Lung microvascular endothelial cell (primary cell): ENCODE measurements around the gene ARFGAP1. TPM values are rescaled to one million over a fixed set of nuclear protein-coding genes. Genes with fewer than 3 reads are reported as not detected.
"Not testable (repeated sequence)": the region's sequence is repeated elsewhere in the genome, so short reads cannot be mapped to it uniquely, and the experiment has no call there.

ENCODE experiments used
- DNase-seq, 2 donors: peaks; one replicate each; pipeline versions ENCODE4 v3.0.0 to v3.0.0-alpha.2; 2010; ENCODE audit warnings: low read depth in 2 of 2
- total RNA-seq: library from RNA; depleted of rRNA; stranded (reverse); fragments of >200 nt; gene quantifications from 2 replicates; pipeline ENCODE4 v1.2.1, GENCODE V29; 2014

The ARFGAP1 gene
- total RNA-seq, 1 donor from 2014 or later = 43.1 TPM

GRCh38 chr20:63240004-63240403 is 32.6 kb upstream of the ARFGAP1 start:
- no peak for DNase-seq

GRCh38 chr20:63241272-63241671 is 31.3 kb upstream of the ARFGAP1 start:
- peak; percentile 27 to 28 for DNase-seq

DNA sequence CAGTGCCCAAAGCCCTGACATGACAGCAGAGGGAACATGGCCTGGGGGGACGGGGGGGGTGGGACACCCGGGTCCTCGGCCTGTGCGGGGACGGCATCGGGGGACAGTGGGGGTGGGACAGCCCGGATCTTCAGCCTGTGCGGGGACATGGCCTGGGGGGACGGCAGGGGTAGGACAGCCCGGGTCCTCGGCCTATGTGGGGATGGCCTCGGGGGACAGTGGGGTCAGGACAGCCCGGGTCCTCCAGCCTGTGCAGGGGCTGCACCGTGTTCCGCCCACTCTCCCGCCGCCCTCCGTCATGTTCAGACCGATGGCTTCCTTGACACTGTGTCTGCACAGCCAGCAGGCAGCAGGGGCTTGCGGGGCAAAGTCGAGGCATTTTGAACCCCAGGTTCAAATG is 29.9 kb upstream of the ARFGAP1 start:
- no peak for DNase-seq

DNA sequence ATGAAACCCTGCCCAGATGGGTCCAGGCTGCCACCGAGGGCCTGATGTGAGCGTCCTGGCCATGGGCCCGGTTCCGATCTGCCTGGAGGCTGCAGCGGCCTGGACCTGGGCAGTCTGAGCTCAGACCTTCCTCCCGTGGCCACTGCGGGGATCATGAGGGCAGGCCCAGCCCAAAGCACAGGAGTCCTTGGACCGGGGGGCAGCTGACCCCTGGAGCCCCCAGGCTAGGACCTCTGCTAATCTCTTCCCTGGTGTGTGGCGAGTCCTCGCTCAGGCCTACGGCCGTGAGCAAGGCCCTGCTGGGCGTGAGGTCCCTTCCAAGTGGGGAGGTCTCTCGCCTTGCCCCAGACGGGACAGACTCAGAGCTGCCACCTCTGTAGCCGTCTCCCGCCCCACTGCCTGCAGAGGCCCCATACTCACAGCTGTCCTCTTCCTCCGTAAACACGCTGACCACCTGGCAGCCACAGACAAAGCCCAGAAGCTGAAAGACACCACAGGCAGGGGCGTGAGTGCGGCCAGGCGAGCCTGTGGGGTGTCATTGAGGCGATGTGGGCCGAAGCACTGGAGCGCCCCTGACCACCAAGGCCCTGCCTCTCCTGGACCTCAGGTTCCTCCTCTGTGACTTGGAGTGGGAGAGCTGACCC is 28.9 kb upstream of the ARFGAP1 start:
- no peak for DNase-seq

DNA sequence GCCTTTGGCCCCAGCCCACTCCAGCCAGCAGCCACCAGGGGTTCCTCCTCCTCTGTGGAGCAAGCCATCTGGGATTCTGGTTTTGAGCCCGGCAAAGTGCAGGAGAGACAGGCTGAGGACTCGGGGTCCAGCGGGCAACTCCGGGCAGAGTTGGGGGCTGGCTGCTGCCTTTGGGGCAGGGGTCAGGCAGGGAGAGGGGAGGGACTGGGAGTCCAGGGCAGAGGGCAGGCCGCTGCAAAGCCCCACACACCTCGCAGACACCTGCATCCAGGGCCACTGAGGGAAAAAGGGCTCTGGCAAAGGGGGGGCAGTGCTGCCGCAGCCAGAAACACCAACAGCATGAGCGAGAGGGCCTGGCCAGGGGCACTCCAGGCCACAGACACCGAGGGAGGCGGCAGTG is 28.1 kb upstream of the ARFGAP1 start:
- DNase-seq = no peak

GRCh38 chr20:63246490-63247288 is 25.9 kb upstream of the ARFGAP1 start:
- peak in 1 of 2 donors; percentile 5 for DNase-seq

GRCh38 chr20:63247671-63248228 is 24.9 kb upstream of the ARFGAP1 start:
- no peak for DNase-seq

GRCh38 chr20:63248835-63249591 is 23.6 kb upstream of the ARFGAP1 start:
- DNase-seq = no peak

DNA sequence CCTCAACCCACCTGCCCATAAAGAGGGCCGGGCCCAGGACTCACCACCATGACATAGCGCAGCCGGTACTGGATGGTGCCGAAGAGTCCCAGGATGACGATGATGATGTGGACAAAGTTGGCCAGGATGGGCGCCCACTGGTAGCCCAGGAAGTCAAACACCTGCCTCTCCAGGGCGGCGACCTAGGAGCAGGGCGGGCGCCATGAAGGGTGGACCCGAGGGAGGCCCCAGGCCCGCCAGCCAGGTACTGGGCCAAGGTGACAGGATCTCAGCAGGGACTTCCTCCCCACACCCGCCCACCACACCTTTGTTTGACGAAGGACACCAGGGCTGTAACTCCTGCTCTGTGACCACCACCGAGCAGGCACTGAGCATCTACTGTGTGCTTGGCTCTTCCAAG is 22.7 kb upstream of the ARFGAP1 start:
- DNase-seq = no peak

DNA sequence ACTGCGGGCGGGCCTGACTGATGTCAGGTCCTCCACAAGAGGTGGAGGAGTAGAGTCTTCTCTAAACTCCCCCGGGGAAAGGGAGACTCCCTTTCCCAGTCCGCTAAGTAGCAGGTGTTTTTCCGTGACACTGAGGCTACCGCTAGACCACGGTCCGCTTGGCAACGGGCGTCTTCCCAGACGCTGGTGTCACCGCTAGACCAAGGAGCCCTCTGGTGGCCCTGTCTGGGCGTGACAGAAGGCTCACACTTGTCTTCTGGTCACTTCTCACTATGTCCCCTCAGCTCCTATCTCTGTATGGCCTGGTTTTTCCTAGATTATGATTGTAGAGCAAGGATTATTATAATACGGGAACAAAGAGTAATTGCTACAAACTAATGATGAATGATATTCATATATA is 21.3 kb upstream of the ARFGAP1 start:
- not testable (repeated sequence) for DNase-seq

DNA sequence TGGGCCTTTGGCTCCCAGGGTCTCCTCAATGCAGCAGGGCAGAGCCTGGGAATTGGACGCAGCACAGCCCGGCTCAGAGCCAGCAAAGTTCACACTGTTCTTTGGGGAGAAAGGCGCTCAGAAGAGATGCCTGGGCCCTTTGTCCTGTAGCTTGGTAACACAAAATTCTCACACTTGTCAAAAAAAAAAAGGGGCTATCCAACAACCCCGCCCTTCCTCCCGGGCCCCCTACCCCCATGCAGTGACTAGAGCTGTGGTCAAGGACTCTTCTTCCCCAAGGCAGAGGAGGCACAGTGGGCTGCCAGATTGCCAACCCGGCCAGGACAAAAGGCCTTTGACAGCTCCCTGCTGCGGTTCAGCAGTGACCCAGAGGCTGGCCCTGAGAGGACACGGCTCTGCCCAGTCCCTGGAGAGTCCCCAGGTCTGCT is 20.3 kb upstream of the ARFGAP1 start:
- no peak for DNase-seq

GRCh38 chr20:63253065-63253437 is 19.6 kb upstream of the ARFGAP1 start:
- DNase-seq = no peak

- no peak for DNase-seq
Measured at GRCh38 chr20:63253438-63254231, 19.0 kb upstream of the ARFGAP1 start.

- DNase-seq = no peak
Measured at GRCh38 chr20:63254232-63254605, 18.4 kb upstream of the ARFGAP1 start, which contains the start of gene NKAIN4. Gene NKAIN4, minus strand, starts transcription at chr20:63254463. Its CDS starts 13 bp downstream, at chr20:63254450.

DNA sequence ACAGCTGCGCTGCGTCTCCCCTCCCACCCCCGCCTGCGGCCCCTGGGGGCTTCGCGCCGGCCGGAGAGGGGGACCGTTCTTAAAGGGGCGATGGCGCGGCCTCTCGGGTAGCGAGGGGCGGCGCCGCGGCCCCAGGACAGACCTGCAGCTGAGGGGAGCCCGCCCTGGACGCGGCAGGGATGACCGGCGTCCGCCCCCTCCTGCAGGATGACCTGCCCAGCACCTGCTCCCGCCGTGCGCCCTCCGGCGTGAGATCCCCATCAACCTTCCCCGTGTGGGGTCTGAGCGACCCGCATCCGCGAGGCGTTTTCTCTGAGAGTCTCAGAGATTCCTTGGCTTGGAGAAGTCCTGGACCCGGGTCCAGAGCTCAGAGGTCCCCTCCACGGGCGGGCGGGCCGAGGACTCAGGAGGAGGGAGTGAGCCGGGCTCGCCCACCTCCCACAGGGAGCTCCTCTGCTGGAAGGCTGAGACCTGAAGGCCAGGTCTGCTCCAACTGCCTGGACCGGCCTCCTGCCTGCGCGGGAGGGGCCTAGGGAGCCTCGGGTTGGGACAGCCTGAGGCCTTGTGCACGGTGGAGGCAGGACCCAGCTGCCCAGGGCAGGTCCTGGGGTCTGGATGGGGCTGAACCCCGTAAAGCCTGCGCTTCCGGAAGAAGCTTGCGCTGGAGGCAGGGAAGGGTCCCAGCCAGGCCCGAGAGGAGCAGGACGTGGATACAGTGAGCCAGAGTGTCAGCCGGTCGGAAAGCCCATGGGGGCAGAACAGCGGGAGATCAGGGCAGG is 17.8 kb upstream of the ARFGAP1 start:
- no peak for DNase-seq

DNA sequence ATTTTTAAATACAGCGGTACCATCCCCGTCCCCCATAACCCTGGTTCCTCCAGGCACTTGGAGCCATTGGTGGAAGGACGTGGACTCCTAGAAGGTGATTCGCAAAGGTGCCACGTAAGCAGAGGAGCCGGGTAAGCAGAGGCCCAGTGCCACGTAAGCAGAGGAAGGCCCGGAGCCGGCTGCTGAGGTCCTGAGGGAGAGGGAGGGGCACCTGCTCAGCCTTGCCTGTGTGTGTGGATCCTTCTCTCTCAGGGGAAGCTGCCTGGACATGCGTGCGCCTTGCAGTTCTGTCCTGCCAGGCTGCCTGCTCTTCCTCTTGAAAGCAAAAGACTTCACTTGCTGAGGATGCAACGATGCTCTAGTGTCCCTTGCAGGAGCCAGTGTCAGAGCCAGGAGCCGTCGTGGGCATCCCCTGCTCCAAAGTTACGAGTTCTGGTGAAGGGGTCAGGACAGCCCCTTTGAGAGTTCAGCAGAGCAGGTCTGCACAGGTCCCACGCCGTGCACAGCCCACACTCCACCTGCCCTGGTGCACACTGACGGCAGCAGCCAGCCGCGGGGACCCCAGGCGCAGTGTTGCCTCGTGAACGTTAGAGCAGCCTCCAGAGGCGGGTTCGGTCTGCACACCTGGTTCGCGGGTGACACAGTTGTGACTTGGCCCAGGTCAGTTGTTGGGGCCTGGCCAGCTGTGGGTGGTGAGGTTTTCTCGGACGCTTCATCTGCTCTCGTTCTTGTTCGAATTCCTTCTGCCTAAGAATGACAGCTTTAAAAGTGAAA is 16.5 kb upstream of the ARFGAP1 start:
- DNase-seq = no peak

- no peak for DNase-seq
Measured at GRCh38 chr20:63256954-63257353, 15.7 kb upstream of the ARFGAP1 start.

- DNase-seq = no peak
Measured at GRCh38 chr20:63257629-63258028, 15.0 kb upstream of the ARFGAP1 start.

DNA sequence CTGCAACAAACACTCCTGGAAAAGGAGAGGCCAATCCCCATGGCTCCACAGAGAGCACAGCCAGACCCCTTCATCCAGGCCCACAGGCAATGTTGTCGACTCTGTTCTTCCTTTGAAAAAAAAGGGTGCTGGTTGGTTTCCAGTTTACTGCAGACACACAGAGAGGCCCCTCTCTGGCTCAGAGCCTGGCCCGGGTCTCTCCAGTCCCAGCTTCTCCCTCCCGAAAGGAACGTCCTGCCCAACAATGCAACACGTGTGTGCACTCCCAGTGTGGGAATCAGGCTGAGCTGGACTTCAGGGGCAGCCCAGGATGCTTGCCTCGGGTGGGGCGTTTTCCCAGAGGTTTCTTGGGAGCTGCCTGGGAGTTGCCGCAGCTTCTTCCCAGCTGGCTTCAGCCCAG is 13.8 kb upstream of the ARFGAP1 start:
- DNase-seq = no peak
